Measurements from ENCODE around the gene WDR7. TPM values are rescaled to one million over a fixed set of nuclear protein-coding genes. Genes with fewer than 3 reads are reported as not detected.

The WDR7 gene
- total RNA-seq, 6 donors from 2014 or later = 17.8 to 58.7 (median 26.7) TPM

DNA sequence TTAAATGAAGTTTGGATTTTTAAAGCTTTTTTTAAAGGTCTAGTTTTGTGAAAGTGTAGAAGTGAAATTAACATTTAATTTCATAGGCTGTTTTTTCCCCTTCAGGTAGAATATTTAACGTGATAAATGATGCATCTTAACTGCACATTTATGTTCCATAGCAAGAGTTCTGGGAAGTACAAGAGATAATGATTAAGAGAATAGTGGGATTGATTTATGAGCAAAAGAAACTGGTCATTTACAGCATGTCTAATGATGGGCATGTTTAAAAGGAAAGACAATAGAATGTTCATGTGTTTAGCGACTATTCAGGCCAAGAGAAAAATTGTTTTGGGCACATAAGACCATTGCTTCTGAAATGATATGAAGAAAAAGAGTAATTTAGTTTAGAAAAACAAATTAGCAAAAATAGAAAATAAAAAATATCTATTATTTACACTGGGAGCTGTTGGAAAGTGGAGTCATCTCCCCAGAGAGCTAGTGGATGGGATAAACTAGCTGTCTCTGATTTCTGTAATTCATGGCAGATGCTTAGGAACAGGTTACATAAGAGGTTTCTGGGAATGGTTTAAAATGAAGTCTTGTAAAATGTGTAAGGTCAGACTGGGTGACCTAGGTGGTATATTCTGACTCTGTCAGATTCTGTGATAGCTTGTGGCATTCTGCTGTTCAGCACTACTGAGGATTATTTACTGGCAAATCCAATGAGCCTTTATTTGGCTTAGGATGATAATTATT is 60.7 kb downstream of the WDR7 start:
- ATAC-seq (ENCODE audit: low FRiP score in 2 of 2) (peak in 1 of 2 donors; percentile 49), DNase-seq (no peak)
- no peaks in the 10 kb centered on the region for H3K36me3 ChIP-seq
- no peak overlapping the region for H3K4me3 ChIP-seq
- H3K27me3 ChIP-seq = no peaks in the 10 kb centered on the region
- no peak for TF ChIP-seq POLR2AphosphoS5 (IDR thresholded peaks at IDR 0.05)
- TF ChIP-seq EP300 (IDR thresholded peaks at IDR 0.05) = no peak
- TF ChIP-seq, protein P1, sequence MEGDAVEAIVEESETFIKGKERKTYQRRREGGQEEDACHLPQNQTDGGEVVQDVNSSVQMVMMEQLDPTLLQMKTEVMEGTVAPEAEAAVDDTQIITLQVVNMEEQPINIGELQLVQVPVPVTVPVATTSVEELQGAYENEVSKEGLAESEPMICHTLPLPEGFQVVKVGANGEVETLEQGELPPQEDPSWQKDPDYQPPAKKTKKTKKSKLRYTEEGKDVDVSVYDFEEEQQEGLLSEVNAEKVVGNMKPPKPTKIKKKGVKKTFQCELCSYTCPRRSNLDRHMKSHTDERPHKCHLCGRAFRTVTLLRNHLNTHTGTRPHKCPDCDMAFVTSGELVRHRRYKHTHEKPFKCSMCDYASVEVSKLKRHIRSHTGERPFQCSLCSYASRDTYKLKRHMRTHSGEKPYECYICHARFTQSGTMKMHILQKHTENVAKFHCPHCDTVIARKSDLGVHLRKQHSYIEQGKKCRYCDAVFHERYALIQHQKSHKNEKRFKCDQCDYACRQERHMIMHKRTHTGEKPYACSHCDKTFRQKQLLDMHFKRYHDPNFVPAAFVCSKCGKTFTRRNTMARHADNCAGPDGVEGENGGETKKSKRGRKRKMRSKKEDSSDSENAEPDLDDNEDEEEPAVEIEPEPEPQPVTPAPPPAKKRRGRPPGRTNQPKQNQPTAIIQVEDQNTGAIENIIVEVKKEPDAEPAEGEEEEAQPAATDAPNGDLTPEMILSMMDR (IDR thresholded peaks at IDR 0.05) = no peak
- TF ChIP-seq POLR2A (IDR thresholded peaks at IDR 0.05) = no peak
- H3K4me1 ChIP-seq = no peaks in the 10 kb centered on the region
- no peak overlapping the region for H3K27ac ChIP-seq
- no peaks in the 10 kb centered on the region for H3K9me3 ChIP-seq
- 93 to 95% methylated on average over 2 of the region's 2 CpGs for WGBS, 2 donors

DNA sequence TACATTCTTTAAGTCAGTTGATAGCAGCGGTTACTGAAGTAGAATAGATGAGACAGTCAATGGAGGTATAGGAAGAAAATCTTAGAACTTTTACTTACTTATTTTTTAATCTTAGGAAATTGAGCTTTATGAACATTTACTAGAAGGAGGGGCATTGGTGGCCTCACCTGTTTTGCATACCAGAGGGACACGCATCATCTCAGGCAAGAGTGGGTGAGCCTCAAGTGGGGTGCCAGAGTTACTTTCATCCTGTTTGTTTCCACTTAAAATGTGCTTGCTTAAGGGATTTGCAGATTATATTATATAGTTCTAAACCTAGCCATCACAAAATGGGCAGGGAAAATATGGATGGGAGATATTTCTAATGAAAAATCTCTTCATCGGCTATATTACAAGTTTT is 61.6 kb downstream of the WDR7 start:
- no peak for TF ChIP-seq EP300 (IDR thresholded peaks at IDR 0.05)
- TF ChIP-seq, protein P1 (IDR thresholded peaks at IDR 0.05) = no peak
- H3K4me1 ChIP-seq = no peaks in the 10 kb centered on the region
- H3K27ac ChIP-seq = no peak overlapping the region
- H3K9me3 ChIP-seq = no peaks in the 10 kb centered on the region
- no peak overlapping the region for H3K4me3 ChIP-seq
- 92 to 97% methylated on average over 3 of the region's 3 CpGs for WGBS, 2 donors
- H3K36me3 ChIP-seq = peaks cover 0 to 4% (median 0%) of the 10 kb centered on the region in 4 donors
- ATAC-seq (ENCODE audit: low FRiP score in 2 of 2) (no peak), DNase-seq (no peak)
- no peaks in the 10 kb centered on the region for H3K27me3 ChIP-seq

GRCh38 chr18:56715121-56715520 is 64.0 kb downstream of the WDR7 start:
- no peak overlapping the region for H3K4me3 ChIP-seq
- H3K4me1 ChIP-seq = no peaks in the 10 kb centered on the region
- ATAC-seq (ENCODE audit: low FRiP score in 2 of 2) (peak in 1 of 2 donors; percentile 17), DNase-seq (no peak)
- H3K36me3 ChIP-seq = peaks cover 0 to 9% (median 0%) of the 10 kb centered on the region in 4 donors
- no peaks in the 10 kb centered on the region for H3K9me3 ChIP-seq
- 77 to 93% methylated on average over 5 of the region's 5 CpGs for WGBS, 2 donors
- no peaks in the 10 kb centered on the region for H3K27me3 ChIP-seq
- TF ChIP-seq POLR2A (IDR thresholded peaks at IDR 0.05) = no peak
- TF ChIP-seq POLR2AphosphoS5 (IDR thresholded peaks at IDR 0.05) = no peak
- TF ChIP-seq EP300 (IDR thresholded peaks at IDR 0.05) = no peak
- TF ChIP-seq, protein P1 (IDR thresholded peaks at IDR 0.05) = no peak
- H3K27ac ChIP-seq = no peak overlapping the region

- H3K36me3 ChIP-seq = peaks cover 0 to 13% (median 0%) of the 10 kb centered on the region in 4 donors
- no peak overlapping the region for H3K4me3 ChIP-seq
- H3K9me3 ChIP-seq = no peaks in the 10 kb centered on the region
- no peak for TF ChIP-seq EP300 (IDR thresholded peaks at IDR 0.05)
- no peak for TF ChIP-seq POLR2A (IDR thresholded peaks at IDR 0.05)
- no peak for TF ChIP-seq POLR2AphosphoS5 (IDR thresholded peaks at IDR 0.05)
- TF ChIP-seq, protein P1 (IDR thresholded peaks at IDR 0.05) = no peak
- no peak for ATAC-seq (ENCODE audit: low FRiP score in 2 of 2)
- DNase-seq = no peak
- H3K4me1 ChIP-seq = no peaks in the 10 kb centered on the region
- H3K27ac ChIP-seq = no peak overlapping the region
- no peaks in the 10 kb centered on the region for H3K27me3 ChIP-seq
- 55 to 73% methylated on average over 2 of the region's 2 CpGs for WGBS, 2 donors
These were observed 65.6 kb downstream of the WDR7 start for GRCh38 chr18:56716692-56717146.

- Histone ChIP-seq H3K4me3 (no peak overlapping the region), H3K27me3 (no peaks in the 10 kb centered on the region), H3K4me1 (no peaks in the 10 kb centered on the region), H3K27ac (no peak overlapping the region), H3K36me3 (peaks cover 0 to 13% (median 0%) of the 10 kb centered on the region in 4 donors), H3K9me3 (no peaks in the 10 kb centered on the region)
- TF ChIP-seq POLR2A (IDR thresholded peaks at IDR 0.05) (no peak), EP300 (IDR thresholded peaks at IDR 0.05) (no peak), POLR2AphosphoS5 (IDR thresholded peaks at IDR 0.05) (no peak)
- TF ChIP-seq, protein P1 (IDR thresholded peaks at IDR 0.05) = no peak
- WGBS, 2 donors = 46 to 69% methylated on average over 1 of the region's 1 CpG
- ATAC-seq (ENCODE audit: low FRiP score in 2 of 2) (no peak), DNase-seq (no peak)
These were observed 69.9 kb downstream of the WDR7 start for GRCh38 chr18:56721031-56721430.
